PFSK-1 (cell line): ENCODE results near the gene TTN.

Experiments
- FOXP2 ChIP-seq: optimal IDR thresholded peaks from 2 replicates; pipeline ENCODE3; 2011; ENCODE audit warnings: borderline replicate concordance, control low read depth, inconsistent platforms; ENCODE audit not compliant: insufficient read depth; ENCODE audit errors: extremely low read length, extremely low read depth
- POLR2AphosphoS5 ChIP-seq: IDR thresholded peaks from 2 replicates; pipeline ENCODE4 v1.6.1; 2012; ENCODE audit warnings: low read depth, mild to moderate bottlenecking, control low read depth, low read length, moderate library complexity
- REST ChIP-seq, 2 experiments: IDR thresholded peaks; 2 replicates each; pipeline versions ENCODE4 v1.6.1 to v1.8.0; 2011 to 2012; ENCODE audit warnings: low read depth in 2 of 2, low read length in 2 of 2, control low read depth in 1 of 2, inconsistent platforms in 1 of 2, mild to moderate bottlenecking in 1 of 2, moderate library complexity in 1 of 2; ENCODE audit not compliant: insufficient read depth in 1 of 2
- SIN3A ChIP-seq: IDR thresholded peaks from 2 replicates; pipeline ENCODE4 v1.6.1; 2012; ENCODE audit warnings: mild to moderate bottlenecking, low read length, moderate library complexity, borderline replicate concordance; ENCODE audit not compliant: insufficient read depth

- TF ChIP-seq POLR2AphosphoS5, result no peak
- TF ChIP-seq FOXP2, result no peak
- TF ChIP-seq REST (IDR thresholded peaks at IDR 0.05; ENCODE audit: insufficient read depth in 1 of 2, low read depth in 2 of 2, low read length in 2 of 2), result no peak
- no peak for TF ChIP-seq SIN3A
Measured at GRCh38 chr2:178827111-178827510, 19.9 kb upstream of the TTN start.
